Left colon (tissue), 2 donors: ENCODE results near the gene SERGEF. TPM values are rescaled to one million over a fixed set of nuclear protein-coding genes. Genes with fewer than 3 reads are reported as not detected.
A peak's percentile ranks its signal among the peaks of the same experiment; 100 is the strongest.
"Not testable (repeated sequence)": the region's sequence is repeated elsewhere in the genome, so short reads cannot be mapped to it uniquely, and the experiment has no call there.

Experiments
- ATAC-seq: fragments of 200-7000 bp; cut with Tn5 transposase; one replicate; pipeline ENCODE4 v1.9.1; 2020; ENCODE audit warnings: mild to moderate bottlenecking, moderate library complexity
- DNase-seq, 2 donors: peaks; one replicate each; pipeline ENCODE4 v3.0.0-alpha.2; 2020
- intact Hi-C, 2 donors: fragments of 100-400 bp; cut with DNase I in 1 of 2; cut with micrococcal nuclease in 1 of 2; formaldehyde crosslinking; loops; one replicate each; pipeline versions ENCODE4 v1.11.2 to v1.14.0; 2022; cut with DNase I, micrococcal nuclease
- total RNA-seq, 2 donors: library from RNA; stranded (reverse); fragmentation: NEBNext Ultra II Directional; extraction: Animal tissue kit (Norgen Biotek cat#: 25700); gene quantifications; one replicate each; pipeline ENCODE4 v1.2.1, GENCODE V29; 2021
- donor health status: DM: no; HTN: no; CAD: no.
- donor health status: DM: yes; HTN: yes; CAD: no.

SERGEF gene
- total RNA-seq, 2 donors from 2014 or later: 28.6 to 30.6 TPM

DNA sequence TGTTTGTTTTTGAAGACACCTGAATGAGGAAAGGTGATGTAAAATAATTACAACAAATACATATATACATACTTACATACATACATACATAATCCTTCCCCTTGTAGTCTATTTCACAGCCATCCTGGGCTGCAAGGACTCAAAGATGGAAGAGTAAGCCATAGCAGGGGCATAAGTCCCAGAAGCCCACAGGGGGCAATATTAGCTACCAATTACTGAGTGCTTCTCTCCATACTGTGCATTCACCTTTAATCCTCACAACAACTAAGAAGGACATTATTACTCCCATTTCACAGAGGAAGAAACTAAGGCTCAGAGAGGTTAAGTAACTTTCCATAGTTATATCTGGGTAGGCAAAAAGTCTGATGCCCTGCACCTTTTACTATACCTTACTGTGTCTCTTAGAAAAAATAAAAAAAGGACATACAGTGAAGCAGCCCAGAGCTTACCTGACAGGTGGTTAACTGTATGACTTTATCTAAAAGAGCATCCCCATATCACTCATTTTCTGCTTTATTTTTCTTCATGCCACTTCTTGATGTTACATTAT, 2.7 kb downstream of the SERGEF start:
- intact Hi-C loops: loop anchor here in 1 of 2 donors (10.0 kb wide), 1 partner anchor 95 kb away; the partner anchor contains the start of gene SAAL1
- DNase-seq (no peak), ATAC-seq (no peak)

DNA sequence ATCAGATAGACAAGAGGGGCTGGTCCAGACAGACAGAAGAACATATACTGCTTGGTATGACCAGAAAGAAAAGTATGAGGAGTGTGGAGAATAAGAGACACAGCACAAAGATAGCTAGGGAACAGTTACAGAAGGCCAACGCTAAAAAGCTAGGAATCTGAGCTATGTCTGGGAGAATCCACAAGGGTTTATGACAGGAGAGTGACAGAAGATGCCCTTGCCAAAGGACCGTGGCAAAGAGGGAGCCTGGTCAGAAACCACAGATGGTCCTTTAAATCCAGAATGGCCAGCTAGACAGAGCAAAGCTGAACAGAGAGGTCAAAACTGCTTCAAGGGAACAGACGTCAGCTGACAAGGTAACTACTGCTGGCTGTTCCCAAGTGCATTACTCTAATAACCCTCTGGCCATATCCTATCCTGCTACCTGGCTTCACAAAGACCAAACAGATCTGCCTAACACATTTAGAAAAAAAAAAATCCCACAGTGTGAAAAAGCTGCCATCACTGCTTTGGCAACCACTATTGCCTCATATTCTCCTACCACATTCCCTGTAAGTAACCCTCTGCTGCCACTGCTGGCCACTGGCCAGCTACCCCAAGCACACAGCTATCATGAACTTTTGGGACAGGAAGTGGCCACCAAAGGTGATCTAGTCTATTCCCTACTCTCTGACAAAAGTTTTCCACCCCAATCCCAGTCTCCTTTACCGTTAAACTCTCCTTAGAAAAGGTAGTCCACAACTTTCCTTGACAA, 7.3 kb downstream of the SERGEF start:
- intact Hi-C loops: no loop called here
- ATAC-seq (no peak), DNase-seq (no peak)

DNA sequence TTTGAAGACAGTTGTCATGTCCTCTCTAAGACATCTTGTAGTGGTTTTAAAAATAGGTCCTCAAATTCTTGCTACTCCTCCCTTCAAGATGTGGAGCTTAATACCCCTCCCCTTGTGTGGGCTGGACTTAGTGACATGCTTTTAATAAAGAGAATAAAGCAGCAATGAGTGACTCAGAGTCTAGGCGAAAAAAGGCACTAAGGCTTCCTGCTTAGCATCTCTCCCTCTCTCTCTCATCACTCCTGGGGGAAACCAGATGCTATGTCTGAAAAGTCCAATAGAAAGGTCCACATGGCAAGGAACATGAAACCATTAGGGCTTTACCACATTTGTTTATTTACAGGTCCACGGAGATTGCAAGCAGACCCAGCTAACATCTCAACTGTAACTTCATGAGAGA, 11.7 kb downstream of the SERGEF start:
- no peak for ATAC-seq
- intact Hi-C loops: no loop called here
- no peak for DNase-seq

DNA sequence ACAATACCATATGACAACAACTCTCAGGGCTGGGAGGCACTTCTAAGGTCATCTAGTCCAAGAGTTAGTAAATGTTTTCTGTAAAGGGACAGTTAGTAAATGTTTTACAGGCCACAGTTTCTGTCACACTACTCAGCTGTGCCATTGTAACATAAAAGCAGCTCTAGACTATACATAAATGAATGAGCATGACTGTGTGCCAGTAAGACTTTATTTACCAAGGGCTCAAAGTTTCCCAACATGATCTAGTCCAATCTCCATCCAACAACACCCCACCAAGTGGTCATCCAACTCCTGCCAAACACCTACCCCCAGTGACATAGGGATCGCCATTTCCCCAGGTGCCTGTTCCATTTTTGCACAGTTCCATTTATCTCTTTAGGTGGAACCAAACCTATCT, 12.1 kb downstream of the SERGEF start:
- ATAC-seq: peak; percentile 72
- no peak for DNase-seq
- intact Hi-C loops: no loop called here

DNA sequence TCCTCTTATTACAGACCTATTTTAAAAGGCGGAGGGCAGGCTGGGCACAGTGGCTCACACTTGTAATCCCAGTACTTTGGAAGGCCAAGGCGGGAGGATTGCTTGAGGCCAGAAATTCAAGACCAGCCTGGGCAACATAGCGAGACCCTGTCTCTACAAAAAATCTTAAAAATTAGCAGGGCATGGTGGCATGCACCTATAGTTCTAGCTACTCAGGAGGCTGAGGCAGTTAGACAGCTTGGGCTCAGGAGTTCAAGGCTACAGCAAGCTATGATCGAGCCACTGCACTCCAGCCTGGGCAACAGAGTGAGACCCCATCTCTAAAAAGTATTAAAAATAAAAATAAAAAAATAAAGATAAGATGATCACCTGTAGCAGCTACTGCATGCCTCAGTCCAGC, 12.7 kb downstream of the SERGEF start:
- DNase-seq, ATAC-seq, intact Hi-C loops: not testable (repeated sequence)

DNA sequence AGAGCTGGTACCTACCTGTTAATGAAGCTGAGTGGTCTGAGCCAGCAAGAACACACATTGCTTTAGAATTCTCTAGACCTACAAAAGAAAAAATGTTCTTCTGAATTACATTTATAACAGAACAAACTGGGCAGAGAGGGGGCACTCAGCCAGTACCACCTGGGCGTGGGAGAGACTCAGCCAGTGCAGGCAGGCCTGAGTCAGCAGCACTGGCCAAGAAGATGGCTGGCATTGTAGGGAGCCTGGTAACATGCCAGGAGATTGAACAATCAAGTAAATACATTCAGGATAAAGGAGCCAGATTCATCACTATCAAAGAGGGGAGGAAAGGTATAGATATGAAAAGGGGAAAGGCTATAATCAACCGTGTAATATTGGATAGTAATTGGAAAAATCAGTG, 19.9 kb downstream of the SERGEF start:
- intact Hi-C loops: no loop called here
- no peak for ATAC-seq
- no peak for DNase-seq

DNA sequence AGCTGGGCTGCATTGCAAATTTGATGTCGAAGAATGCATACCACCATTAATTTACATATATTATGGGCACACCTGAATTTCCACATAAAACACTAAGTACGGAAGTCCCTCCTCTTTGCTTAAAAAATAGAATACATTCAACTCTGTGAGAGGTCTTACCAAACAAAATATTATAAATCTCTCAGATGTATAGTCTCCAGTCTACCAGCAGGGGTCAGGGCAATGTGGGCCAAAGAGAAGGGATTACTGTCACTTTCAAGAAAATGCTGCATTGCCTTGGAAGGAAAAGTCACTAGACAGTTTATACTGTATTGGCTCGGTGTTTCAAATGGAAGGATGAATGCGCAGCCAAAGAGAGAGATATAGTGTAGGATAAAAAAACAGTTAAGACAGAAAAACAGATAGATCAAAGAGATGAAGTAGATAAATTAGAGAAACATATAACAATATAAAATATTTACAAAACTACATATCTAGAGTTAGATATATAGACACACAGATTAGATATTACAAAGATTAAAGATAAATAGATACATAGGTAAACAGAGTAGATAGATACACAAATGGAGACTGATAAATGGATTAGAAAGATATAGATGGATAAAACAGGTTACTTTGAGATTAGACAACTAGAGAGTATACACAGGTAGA, 20.9 kb downstream of the SERGEF start:
- ATAC-seq: peak; percentile 82
- intact Hi-C loops: no loop called here
- peak in 1 of 2 donors; percentile 9 for DNase-seq

DNA sequence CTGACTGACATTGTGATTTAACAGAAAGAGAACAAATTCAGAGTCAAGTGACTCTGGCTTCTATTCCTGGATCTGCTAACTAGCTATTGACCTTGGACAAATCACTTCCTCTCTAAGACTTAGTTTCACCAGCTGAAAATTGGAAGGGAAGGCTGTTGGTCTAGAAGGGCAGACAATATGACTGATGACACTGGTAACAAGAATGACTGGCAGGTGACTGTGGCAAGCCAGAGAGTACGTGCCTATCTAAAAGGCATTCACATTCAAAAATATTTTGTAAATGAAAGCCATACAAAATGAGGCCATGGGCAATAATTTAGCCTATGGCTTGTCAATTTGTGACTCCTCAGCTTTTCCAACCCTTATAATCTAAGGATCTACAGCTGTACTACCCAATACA, 23.5 kb downstream of the SERGEF start:
- ATAC-seq: no peak
- no peak for DNase-seq
- intact Hi-C loops: loop anchor here (10.0 kb wide), 2 partner anchors 255 to 395 kb away; partner anchors contain the start of gene KCNC1 (in 1 of the 2)

DNA sequence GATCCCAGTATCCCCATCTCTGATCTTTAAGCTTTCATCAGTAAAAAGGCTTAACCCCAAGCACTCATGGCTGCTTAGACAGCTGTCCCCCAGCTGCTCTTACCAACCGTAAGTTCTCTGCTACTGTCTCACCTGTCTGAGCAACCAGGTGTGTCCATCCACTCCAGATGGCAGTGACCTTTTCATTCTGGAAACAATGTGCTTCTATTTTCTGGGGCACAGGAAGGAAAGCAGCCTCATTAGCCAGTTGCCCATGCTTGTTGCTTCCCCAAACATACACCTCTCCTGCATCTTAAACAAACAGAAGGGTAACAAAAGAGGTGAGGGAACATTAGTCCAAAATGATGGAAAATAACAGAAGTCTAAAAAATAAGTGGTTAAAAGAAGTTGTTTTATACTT, 24.4 kb downstream of the SERGEF start:
- intact Hi-C loops: loop anchor here (10.0 kb wide), 2 partner anchors 254 to 394 kb away; partner anchors contain the start of gene KCNC1 (in 1 of the 2)
- no peak for ATAC-seq
- DNase-seq: no peak

DNA sequence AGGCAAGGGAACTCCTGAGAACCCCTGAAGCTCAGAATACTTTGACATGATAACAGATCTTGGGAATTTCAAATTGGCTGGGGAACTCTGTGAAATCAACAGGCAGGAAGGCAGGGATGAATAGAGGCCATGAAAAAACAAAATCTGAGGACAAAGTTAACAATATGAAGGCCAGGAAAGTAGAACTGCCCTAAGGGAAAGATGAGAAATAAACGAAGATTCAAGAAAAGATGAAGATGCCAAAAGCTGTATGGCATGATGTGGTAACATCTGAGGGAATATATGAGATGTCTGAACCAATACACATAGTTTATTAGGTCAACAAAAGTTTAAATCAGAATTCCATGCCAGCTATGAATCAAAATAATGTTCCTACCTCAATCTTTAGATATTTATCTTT, 25.0 kb downstream of the SERGEF start:
- DNase-seq (no peak), ATAC-seq (no peak)
- intact Hi-C loops: loop anchor here (10.0 kb wide), 2 partner anchors 253 to 393 kb away; partner anchors contain the start of gene KCNC1 (in 1 of the 2)

DNA sequence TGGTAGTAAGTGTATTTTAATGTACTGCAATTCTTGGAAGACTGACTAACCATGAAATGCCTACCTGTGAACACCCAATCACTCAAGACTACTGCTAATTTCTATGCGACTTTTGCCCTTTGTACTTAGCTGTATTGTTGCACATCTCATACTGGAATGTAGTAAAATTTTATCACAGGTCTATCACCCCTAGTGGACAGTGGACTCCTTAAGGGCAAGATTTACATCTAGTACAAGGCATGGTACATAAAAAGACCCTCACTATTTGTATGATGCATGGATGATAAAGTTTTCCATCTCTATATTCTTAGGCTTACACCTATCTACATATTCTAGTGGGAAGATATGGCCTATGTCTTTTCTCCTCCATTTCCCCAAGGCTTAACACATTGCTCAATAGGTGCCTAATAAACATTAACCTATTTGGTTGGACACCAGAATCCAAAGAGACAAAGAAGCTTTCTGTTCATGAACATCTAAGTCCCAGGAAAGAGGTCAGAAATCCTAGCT, 26.1 kb downstream of the SERGEF start:
- intact Hi-C loops: loop anchor here (10.0 kb wide), 2 partner anchors 252 to 392 kb away; partner anchors contain the start of gene KCNC1 (in 1 of the 2)
- ATAC-seq: peak; percentile 98
- no peak for DNase-seq

DNA sequence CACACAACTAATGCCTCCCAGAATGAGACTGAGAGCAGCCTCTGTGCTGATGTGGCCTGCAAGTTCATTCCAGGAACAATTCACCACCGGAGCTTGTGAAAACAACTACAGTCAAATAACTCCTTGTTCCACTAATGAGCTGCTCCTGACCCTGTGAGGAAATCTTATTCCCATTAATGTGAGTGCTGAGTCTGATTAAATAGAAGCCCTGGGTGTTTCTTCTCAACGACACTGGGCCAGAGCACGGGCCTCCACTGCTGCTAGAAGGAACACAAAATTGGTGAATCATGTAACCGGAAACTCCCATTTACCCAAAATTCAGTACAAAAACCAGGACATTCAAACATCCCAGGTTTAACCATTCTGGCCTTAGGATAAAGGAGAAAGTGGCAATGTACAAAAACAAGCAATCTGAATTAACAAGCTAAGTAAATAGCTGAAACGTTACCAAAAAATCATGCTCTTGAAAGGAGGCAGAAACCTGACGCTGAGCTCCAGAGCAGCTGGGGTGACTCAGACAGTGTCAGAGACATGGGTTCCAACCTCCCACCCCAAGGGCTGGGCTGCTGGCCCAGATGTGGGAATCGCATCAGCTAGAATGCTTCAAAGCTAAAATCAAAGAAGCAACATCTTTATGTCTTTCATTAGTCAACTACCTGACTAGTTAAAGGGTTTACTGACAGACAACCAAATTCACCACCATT, 26.7 kb downstream of the SERGEF start:
- intact Hi-C loops: loop anchor here (10.0 kb wide), 2 partner anchors 251 to 391 kb away; partner anchors contain the start of gene KCNC1 (in 1 of the 2)
- no peak for DNase-seq
- peak; percentile 32 for ATAC-seq

DNA sequence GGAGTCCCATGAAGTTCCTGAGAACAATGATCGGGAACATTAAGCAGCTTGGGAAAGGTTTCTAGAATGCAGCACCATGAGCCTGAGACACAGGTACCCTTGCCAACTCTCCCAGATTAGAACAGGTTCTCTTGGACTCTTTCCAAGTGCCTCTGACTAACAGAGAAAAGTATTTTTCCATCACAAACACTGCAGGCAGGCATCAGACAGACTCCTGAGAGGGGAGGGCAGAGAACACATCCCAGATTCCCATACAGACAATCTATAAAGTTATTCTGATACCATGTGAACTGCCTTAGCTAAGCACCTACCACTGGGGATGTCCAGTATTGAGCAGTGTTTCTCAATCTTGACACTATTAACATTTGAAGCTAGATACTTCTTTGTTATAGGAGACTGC, 27.3 kb downstream of the SERGEF start:
- ATAC-seq (no peak), DNase-seq (no peak)
- intact Hi-C loops: loop anchor here (10.0 kb wide), 2 partner anchors 251 to 391 kb away; partner anchors contain the start of gene KCNC1 (in 1 of the 2)

DNA sequence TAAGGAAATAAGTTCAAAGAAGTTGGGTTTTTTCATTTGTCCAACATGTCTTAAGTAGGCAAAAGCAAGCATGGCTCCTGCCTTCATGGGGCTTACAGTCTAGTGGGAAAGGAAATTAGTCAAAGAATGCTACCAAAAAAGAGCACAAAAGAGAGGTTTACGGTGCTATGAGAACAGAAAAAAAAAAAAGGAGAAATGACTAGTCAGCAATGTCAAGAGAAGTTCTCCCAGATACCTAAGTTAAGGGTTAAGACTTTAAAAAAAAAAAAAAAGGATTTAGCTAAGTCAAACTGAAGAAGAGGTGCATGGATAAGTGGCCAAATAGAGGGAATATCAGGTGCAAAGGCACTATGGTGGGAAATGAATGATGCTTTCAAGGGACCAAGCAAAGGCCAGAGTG, 29.3 kb downstream of the SERGEF start:
- DNase-seq (no peak), ATAC-seq (no peak)
- intact Hi-C loops: loop anchor here (10.0 kb wide), 2 partner anchors 249 to 389 kb away; partner anchors contain the start of gene KCNC1 (in 1 of the 2)

DNA sequence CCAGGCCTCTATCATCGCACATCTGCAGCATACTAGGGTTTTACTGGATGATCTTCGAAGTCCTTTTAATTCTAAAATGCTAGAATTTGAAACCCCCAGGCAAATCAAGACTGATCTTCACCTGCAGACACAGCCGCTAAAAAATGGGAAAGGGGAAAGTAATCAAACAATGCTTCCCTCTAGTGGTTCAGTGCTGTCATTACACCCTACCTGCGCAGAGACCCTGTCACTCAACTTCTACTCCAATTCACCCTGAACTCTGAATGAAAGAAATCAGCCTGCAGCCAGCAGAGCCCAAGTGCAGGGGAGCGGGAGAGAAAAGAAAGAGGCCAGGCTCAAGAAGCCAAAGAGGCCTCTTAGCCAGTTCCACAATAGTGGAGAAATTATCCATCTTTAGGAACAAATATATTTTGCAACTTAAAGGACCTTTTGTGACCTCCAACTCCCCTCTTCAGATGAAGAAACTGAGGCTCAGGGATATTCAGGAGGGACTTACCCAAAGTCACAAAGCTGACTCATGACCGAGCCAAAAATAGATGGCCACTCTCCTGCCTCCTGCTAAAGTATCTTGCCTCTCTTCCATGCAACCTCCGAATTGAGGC, 33.0 kb downstream of the SERGEF start:
- DNase-seq: peak in 1 of 2 donors; percentile 6
- intact Hi-C loops: loop anchor here (2.0 to 10.0 kb wide), 4 partner anchors 245 to 385 kb away; partner anchors contain the start of gene KCNC1 (in 1 of the 2)

DNA sequence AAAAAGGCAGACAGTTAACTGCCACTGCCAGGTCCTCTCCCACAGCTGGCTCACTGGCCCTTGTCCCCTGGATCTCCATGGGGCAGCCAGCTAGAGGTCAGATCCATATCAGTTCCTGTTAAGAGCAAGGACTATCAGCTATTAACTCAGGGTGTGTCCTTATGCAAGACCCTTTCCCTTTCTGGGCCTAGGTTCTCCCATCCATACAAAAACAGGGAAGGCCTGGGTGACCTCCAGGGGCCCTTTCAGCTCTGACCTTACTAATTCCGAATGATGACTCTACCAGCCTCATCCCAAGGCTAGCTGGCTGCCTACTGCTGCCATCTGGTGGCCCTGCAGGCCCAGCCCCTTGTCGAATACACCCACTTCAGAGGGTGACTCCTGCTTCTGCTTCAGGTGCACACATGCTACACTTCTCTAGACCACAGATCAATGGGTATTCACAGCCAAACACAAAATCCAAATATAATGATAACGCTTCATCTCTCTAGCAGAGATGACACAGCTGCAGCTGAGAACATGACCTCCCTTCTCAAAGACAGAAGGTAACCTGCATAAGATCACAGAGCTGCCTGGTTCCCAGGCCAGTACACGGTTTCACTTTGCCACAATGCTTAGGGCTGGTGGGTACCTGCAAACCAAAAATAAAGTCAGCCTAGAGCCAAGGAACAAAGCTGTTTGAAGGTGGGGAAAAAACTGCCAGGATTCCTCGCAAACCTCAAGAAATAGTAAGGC, 34.1 kb downstream of the SERGEF start:
- peak; percentile 94 for ATAC-seq
- intact Hi-C loops: loop anchor here (2.0 to 10.0 kb wide), 2 partner anchors 248 to 374 kb away; no protein-coding TSS in a partner anchor
- peak in 1 of 2 donors; percentile 57 for DNase-seq

More for the DNA sequence above, 33.0 kb downstream of the SERGEF start:
- peak; percentile 59 for ATAC-seq

DNA sequence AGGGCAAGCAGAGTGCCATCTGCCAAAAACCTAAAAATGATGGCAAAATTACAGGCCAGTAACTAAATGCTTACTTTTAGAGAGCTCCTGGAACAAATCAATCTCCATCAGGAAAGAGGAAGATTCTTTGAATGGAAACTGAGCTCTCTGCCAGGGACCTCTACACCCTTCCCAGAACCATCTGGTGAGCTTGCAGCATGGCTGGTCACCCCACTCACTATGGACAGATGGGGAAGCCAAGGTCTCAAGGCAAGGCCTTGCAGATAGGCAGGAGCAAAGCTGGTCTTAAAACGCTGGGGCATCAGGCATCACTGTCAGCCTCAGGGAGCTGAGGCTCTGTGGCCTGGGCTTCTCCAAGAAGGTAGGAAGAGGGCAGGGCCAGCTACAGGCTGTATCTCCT, 36.2 kb downstream of the SERGEF start:
- intact Hi-C loops: loop anchor here in 1 of 2 donors (10.0 kb wide), 1 partner anchor 372 kb away; no protein-coding TSS in a partner anchor
- DNase-seq (no peak), ATAC-seq (no peak)
